ENCODE measurements around the gene IL1RAP.

Gene IL1RAP

GRCh38 chr3:190616637-190617036, 102.8 kb downstream of the IL1RAP start:
- no peak for DNase-seq

GRCh38 chr3:190617185-190617584, 103.3 kb downstream of the IL1RAP start:
- no peak for DNase-seq

GRCh38 chr3:190618330-190619030, 104.6 kb downstream of the IL1RAP start:
- DNase-seq, result no peak

- DNase-seq, result no peak
Measured at GRCh38 chr3:190619353-190619752, 105.5 kb downstream of the IL1RAP start.

GRCh38 chr3:190619761-190620160, 105.9 kb downstream of the IL1RAP start:
- DNase-seq, result no peak

GRCh38 chr3:190620886-190621608, 107.2 kb downstream of the IL1RAP start:
- no peak for DNase-seq

- no peak for DNase-seq
Measured at GRCh38 chr3:190621927-190622326, 108.0 kb downstream of the IL1RAP start.

- no peak for DNase-seq
Measured at GRCh38 chr3:190624282-190624681, 110.4 kb downstream of the IL1RAP start.

- no peak for DNase-seq
Measured at GRCh38 chr3:190626951-190627620, 113.2 kb downstream of the IL1RAP start.

- DNase-seq, result no peak
Measured at GRCh38 chr3:190629088-190629487, 115.2 kb downstream of the IL1RAP start.

GRCh38 chr3:190631295-190631694, 117.4 kb downstream of the IL1RAP start:
- DNase-seq, result no peak

- no peak for DNase-seq
Measured at GRCh38 chr3:190641564-190641963, 127.7 kb downstream of the IL1RAP start.

GRCh38 chr3:190642016-190642415, 128.1 kb downstream of the IL1RAP start:
- no peak for DNase-seq

GRCh38 chr3:190644035-190644434, 130.2 kb downstream of the IL1RAP start:
- DNase-seq, result no peak

GRCh38 chr3:190644766-190645165, 130.9 kb downstream of the IL1RAP start:
- no peak for DNase-seq

GRCh38 chr3:190645932-190646460, 132.1 kb downstream of the IL1RAP start:
- no peak for DNase-seq

- no peak for DNase-seq
Measured at GRCh38 chr3:190646996-190647395, 133.1 kb downstream of the IL1RAP start.

- no peak for DNase-seq
Measured at GRCh38 chr3:190655933-190656332, 142.0 kb downstream of the IL1RAP start.

GRCh38 chr3:190658106-190658505, 144.2 kb downstream of the IL1RAP start:
- no peak for DNase-seq

GRCh38 chr3:190666821-190667220, 152.9 kb downstream of the IL1RAP start:
- DNase-seq, result no peak

- DNase-seq, result no peak
Measured at GRCh38 chr3:190671658-190672057, 157.8 kb downstream of the IL1RAP start.

- no peak for DNase-seq
Measured at GRCh38 chr3:190673148-190673547, 159.3 kb downstream of the IL1RAP start.

GRCh38 chr3:190676481-190676880, 162.6 kb downstream of the IL1RAP start:
- no peak for DNase-seq

GRCh38 chr3:190677001-190677400, 163.1 kb downstream of the IL1RAP start:
- no peak for DNase-seq

All from eye (tissue), 1 donor.